HG03571 (cell line): ENCODE results near the gene CCDC71L.

Source experiments
- ATAC-seq: cut with Tn5 transposase; IDR thresholded peaks from one replicate; pipeline ENCODE4 v1.9.1; 2021; ENCODE audit not compliant: unreplicated experiment

Gene CCDC71L

DNA sequence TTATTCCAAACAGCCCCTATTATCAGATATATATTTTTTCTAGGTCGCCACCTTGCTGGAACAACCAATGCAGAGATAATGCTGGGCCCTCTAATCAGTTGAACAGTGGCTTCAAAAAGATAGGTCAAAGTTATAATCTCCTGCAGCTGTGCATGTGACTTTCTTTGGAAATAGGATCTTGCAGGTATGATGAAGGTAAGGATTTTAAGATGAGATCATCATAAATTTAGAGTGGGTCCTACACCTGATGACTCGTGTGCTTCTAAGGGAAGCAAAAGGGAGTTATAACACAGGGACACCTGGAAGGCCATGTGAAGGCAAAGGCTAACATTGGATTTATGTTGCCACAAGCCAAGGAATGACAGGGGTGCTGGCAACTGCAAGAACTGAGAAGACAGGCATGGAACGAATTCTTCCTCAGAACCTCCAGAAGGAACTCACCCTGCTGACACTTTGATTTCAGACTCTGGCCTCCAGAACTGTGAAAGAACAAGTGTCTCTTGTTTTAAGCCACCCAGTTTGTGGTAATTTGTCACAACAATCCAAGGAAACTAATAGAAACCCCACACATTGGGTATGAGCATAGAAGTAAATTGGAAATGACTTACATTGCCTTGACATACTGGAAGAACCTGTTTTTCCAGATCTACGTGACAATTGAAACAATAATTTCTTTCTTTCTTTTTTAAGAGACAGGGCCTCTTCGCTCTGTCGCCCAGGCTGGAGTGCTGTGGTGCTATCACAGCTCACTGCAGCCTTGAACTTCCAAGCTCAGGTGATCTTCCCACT lies 34.4 kb downstream of the CCDC71L start:
- no peak for ATAC-seq

DNA sequence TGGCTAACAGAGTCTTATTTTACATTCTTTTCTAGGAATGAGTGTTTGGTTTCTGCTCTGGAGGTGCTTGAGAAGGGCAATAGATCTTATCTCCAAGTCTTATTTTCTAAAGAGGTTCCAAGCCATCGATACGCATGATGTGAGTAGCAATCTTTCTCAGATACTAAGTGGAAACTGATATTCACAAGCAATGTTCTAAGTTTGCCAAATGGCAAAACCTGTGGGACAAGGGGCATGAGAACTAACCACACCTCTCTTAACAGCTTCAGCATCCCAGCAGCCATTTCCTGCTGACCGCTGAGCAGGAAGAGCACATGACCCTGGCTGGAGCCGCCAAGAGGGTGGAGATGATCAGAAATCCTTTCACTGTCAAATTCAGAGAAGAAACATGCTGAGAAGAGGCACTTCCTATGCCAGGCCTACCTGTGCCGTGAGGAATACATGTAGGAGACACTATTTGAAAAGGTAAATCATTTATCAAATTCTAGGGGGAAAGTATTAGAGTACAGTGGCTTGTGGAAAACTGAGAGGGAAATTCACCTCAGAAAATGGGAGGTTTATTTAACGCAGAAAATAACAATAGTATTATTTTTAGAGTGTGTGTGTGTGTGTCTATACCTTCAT lies 35.2 kb downstream of the CCDC71L start:
- ATAC-seq = no peak

DNA sequence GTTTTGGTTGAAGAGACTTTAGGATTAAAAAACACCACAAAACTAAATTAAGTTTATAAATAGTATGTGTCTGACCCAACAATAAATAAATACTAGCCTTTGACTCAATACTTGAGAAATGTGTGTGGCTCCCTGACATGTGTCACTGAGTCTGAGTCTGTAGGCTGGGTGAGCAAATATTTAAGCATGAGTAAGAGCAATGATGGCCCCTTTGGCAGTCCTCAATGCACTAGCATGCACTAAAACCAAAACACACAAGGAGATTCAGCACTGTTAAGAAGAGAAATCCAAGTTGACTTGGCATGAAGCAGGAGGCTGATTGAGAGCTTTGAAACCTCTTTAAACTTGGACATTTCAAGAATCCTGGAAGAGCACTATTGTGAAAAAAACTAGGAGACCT lies 37.1 kb downstream of the CCDC71L start:
- no peak for ATAC-seq

DNA sequence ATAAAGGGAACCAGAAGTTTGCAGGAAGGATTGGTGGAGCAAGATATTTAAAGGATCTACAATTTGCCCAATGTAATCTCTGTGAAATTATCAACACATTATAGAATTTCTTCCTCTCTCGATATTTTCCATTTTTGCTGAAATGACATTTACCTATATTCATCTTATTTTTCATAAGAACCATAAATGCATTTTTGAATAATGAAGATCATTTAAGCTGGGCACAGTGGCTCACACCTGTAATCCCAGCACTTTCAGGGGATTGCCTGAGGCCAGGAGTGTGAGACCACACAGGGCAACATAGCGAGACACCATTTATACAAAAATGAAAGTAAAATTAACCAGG lies 37.7 kb downstream of the CCDC71L start:
- no peak for ATAC-seq

DNA sequence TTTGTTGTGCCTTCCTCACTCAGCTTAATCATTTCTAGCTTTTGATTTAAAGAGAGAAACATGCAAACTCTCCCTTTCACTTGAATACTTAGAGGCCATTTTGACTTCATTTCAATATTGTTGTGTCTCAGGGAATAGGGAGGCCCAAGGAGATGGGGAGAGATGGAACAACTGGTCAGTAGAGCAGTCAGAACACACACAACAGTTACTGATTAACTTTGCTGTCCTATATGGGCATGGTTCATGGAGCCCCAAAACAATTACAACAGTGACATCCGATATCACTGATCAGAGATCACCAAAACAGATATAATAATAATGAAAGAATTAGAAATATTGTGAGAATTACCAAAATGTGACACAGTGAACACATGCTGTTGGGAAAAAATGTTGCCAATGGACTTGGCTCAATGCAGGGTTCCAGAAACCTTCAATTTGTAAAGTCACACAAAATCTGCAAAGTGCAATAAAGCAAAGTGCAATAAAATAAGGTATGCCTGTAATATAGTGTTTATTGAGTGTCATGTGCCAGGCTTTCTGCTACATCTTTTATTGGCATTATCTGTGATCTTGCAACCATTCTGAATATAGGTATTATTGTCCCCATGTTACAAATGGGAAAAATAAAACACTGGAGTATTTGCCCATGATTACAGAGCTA lies 38.2 kb downstream of the CCDC71L start:
- no peak for ATAC-seq

DNA sequence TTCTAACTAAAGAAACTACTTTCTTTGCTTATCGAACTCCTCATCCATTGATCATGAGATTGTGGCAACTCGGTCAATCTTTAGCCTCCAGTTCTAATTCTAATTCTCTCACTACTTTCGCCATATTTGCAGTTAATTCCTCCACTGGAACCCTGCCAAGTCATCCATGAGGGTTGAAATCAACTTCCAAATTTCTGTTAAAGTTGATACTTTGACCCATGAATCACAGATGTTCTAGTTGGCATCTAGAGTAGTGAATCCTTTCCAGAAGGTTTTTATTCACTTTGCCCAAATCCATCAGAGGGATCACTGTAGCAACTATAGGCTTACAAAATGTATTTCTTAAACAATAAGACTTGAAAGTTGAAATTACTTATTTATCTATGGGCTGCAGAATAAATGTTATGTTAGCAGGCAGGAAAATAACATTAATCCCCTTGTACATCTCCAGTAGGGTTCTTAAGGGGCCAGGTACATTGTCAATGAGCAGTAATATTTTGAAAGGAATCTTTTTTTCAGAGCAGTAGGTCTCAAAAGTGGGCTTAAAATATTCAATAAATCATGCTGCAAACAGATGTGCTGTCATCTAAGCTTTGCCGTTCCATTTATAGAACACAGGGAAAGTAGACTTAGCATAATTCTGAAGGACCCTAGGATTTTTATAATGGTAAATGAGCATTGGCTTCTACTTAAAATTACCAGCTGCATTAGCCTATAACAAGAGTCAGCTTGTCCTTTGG lies 39.4 kb downstream of the CCDC71L start:
- ATAC-seq = no peak

DNA sequence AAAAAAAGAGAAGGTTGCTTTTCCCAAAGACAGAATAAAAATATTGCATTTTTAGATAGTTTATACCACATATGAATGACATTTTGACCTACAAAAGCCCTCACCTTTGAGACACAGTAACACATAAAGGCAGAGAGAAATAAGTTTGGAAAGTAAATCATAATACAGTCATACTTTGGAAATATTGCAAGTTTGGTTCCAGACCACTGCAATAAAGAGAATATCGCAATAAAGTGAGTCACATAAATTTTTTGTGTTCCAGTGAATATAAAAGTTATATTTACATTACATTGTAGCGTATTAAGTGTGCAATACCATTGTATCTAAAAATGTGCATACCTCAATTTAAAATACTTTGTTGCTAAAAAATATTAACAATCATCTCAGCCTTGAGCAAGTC lies 40.3 kb downstream of the CCDC71L start:
- no peak for ATAC-seq

DNA sequence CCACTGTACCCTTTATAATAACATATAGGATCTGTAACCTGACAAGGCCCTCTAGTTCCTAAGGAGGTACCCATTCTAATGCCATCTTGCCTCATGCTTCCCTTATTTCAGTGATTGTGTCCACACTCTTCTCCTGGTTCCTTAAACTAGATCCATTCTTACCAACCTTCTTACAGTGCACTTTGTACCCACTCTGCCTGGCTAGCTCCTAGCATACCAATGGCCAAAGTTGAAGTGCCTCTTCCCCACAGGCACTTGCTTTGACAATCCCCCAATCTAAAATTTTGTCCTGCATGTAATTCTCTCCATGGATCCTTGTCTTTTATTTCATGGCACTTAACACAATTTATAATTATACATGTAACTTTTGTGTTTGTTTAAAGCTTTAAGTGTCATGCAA lies 40.9 kb downstream of the CCDC71L start:
- no peak for ATAC-seq

DNA sequence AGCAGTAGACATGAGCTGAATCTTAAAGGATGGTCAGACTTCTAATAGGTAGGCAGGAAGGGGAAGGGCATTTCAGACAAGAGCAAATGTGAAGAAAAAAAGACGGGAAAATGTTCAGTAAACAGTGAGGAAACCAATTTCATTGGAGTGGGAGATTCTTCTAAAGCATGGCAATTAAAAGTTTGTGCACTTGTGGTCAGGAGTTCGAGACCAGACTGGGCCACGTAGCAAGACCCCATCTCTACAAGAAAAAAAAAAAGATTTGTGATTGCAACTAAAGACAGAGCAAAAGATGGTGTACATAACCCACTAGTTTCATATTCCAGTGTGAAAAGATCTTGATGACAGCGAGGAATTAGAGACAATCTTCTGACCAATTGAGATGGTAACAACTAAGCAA lies 41.7 kb downstream of the CCDC71L start:
- no peak for ATAC-seq

DNA sequence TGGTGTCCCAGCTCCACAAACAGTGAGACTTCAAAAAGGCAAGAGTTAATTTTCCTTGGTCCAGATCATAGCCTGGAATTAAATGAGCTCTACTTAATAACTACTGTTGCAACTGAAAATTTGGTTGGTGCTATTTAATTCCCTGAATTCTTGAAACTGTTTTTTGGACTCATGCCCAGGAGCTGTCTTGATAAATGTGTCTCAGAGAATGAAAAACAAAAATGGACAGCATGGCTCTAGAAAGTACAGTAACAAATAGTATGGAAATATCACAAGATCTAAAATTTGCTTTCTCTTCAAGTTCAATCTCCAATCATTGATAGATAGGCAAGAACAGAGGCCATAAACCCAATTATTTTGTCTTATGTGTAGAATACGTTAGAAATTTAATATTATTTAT lies 42.5 kb downstream of the CCDC71L start:
- ATAC-seq = no peak

DNA sequence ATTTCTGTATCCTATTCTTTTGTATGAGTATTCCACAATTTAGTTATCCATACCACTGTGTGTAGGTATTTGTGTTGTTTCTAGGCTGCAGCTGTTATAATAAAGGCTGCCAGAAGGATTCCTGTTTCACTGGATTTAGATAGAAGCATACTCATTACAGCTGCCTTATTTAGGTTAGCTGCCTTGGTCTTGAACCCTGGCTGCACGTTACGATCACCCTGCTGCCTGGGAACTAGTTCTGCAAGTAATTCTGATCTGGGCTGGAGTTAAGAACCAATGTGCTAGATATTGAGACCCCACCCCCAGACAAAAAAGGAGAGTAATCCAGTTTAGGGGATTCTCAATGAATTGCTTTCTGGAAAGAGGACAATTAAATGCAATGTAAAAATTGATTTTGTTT lies 43.1 kb downstream of the CCDC71L start:
- no peak for ATAC-seq

DNA sequence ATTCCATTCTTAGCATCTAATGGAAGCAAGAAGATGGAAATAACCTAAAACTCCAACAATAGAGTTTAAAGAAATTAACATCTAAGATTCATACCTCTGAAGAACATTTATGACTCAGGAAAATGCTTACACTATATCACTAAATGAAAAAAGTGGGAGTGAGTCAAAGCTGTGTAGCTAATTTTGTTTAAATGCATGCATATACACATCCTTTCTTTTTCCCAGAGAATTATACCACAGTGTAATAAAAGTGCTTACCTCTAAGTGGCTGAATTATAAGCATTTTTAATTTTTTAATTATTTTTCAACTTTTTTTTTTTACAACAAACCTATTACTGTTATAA lies 44.3 kb downstream of the CCDC71L start:
- ATAC-seq = no peak

DNA sequence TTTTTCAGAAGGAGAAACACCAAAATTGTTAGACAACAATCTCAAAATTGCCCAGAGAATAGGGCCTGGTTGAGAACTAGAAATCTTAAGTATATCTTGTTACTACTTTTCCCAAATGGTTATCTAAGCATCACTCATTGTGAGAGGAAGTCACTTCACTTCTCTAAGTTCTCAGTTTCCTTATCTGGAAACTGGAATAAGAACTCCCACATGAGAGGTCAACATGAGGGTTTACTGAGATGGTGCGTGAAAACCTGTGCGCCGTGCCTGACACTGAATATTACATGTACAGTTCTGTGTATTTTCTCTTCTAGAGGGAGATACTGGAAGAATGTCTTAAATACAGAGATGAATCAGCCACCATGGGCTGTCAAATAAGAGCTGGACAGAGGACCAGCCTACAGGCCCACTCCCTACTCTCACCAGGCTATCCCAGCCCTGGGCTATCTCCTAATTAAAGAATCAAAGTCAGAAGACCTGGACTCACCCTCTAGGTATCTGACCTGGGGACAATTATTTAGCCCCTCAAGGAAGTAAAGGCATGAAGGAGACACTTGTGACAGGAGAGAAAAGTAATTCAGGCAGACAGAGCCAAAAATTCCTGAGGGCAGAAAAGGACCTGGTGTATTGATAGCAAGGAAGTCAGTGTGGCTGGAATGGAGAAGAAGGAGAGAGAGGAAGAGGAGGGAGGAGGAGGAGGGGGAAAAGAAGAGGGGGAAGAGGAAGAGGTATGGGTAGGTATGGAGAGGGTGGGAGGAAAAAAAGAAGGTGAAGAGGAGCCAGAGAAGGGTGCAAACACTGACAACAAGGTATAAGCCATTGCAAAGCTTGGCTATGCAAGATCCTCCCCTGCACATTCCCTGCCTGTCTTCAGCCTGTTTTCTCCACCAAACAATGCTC lies 44.9 kb downstream of the CCDC71L start:
- no peak for ATAC-seq

DNA sequence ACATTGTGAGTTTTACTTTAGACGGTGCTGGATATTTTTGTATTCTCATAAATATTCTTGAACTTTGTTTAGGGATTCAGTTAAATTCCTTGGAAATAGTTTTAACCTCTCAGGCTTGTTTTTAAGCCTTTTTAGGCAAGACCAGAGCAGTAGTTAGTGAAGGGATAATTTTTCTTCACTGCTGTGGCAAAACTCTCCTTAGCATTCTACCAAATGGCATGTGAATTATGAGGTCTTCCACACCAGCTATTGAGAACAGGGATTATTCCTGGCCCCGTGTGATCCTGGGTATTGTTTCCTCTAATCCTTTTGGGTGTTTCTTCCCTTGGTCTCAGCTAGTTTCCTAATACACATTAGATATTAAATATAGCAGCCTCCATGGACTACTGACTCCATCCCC lies 46.2 kb downstream of the CCDC71L start:
- no peak for ATAC-seq

DNA sequence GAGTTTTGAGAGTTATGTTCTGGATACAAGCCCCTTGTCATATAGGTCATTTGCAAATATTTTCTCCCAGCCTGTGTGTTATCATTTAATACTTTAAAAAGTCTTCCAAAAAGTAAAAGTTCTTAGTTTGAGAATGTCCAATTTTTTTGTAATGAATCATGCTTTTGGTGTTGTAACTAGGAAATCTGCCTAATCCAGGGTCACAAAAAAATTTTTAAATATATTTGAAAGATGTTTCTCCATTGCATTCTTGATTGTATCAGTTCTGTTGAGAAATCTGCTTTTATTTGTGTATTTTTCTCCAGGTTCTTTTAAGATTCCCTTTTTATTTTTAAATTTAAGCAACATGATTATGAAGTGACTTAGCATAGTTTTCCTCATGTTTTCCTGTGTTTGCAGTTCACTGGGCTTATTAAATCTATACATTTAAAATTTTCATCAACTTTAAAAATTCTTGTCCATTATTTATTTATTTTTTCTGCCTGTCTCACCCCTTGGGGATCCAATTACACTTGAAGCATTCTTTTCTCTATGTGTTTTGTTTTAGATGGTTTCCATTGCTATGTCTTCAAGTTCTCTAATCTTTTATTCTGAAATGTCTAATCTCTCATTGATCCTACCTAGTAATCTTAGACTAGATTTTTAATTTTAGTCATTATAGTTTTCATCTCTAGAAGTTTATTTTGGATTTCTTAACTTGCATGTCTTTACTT lies 47.0 kb downstream of the CCDC71L start:
- no peak for ATAC-seq

DNA sequence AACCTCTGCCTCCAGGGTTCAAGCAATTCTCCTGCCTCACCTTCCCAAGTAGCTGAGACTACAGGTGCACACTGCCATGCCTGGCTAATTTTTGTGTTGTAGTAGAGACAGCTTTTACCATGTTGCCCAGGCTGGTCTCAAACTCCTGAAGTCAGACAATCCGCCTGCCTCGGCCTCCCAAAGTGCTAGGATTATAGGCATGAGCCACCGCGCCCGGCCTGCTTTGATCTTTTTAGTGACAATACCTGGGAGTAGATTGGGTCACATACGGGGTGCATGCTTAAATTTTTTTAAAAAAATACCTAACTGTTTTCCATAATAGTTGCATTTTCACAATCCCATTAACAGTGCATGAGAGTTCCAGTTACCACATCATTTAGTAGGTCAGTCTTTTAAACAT lies 47.7 kb downstream of the CCDC71L start:
- no peak for ATAC-seq

DNA sequence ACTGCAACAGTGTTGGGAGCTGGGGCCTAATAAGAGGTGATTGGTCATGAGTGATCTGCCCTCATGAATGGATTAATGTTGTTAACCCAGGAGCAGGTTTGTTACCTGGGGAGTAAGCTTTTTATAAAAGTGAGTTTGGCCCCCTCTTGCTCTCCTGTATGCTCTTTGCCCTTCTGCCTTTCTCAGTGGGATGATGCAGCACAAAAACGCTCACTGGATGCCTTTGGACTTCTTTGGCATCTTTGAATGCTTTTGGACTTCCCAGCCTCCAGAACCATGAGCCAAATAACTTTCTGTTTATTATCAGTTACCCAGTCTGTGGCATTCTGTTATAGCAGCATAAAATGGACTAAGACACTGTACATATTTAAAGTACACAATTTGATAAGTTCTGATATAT lies 48.5 kb downstream of the CCDC71L start:
- no peak for ATAC-seq

DNA sequence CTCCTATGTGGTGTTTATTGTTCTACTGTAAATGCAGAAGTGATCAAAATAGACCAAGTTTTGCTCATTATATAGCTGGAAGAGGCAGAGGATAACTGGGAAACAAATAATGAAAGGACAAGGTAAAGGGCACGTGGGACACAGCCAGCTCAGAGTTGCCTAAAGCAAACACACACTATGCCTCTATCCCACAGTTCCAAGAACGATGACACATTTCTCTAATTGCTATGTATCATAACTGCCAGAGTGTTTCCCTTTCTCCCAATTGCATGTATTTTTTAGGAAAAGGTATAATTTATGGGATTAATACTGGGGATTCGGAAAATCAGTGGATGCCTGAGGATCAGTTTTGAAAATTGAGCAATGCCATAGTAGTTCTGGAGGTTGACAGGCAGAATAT lies 49.0 kb downstream of the CCDC71L start:
- no peak for ATAC-seq

DNA sequence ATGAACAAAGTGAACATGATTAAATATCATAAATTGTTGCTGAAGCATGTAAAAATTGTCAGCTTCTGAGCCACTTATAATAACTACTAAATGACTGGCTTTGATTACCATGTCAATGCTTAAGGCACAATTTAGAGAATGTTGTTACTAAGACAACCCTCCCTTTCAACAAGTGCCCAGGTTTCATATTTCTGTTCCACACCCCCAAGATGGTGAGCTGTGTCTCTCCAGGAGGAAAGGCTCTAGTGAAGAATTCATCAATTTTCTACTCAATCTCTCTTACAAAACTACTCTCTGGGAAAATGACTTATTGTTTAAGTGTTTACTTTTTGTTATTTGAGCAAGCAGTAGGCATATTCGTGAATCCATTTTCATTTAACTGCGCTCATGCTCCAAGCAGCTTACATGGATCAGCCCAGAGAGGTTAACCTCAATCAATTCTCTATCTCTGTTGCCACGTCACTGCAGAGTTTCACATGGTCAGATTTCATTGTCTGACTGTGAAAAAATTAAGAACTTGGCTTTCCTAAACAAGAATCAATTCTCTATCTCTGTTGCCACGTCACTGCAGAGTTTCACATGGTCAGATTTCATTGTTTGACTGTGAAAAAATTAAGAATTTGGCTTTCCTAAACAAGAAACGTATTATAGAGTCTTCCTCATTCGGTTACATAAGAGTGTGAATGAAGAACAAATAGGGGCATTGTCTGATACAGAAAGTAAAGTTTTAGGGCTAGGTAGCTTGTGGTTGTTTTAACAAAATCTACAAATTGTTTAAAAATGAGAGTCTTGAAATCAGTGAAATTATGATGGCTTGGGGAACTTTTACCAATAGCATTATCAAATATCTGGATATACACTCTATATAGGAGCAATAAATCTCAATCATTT lies 49.7 kb downstream of the CCDC71L start:
- no peak for ATAC-seq
